Ectodermal cell (in vitro differentiated cells): ENCODE measurements around the gene FASTKD3.

Source experiments
- H3K27ac ChIP-seq: 2 replicates; pipeline ENCODE4 v1.7.0; 2013; ENCODE audit warnings: mild to moderate bottlenecking, low read depth, low read length; ENCODE audit not compliant: insufficient read depth, poor library complexity, severe bottlenecking
- H3K27me3 ChIP-seq: 2 replicates; pipeline ENCODE4 v1.7.0; 2013; ENCODE audit warnings: mild to moderate bottlenecking, low read length; ENCODE audit not compliant: insufficient read depth, control insufficient read depth, poor library complexity, severe bottlenecking
- H3K36me3 ChIP-seq: one replicate; pipeline ENCODE4 v1.7.0; 2013; ENCODE audit warnings: low read length; ENCODE audit not compliant: control insufficient read depth, insufficient read depth
- H3K4me1 ChIP-seq: one replicate; pipeline ENCODE4 v1.7.0; 2013; ENCODE audit warnings: low read length; ENCODE audit not compliant: control insufficient read depth, insufficient read depth
- H3K4me3 ChIP-seq: 2 replicates; pipeline ENCODE4 v1.7.0; 2013; ENCODE audit warnings: low read depth, low read length, control low read depth; ENCODE audit not compliant: insufficient read depth
- H3K9me3 ChIP-seq: 2 replicates; pipeline ENCODE4 v1.7.0; 2013; ENCODE audit warnings: mild to moderate bottlenecking, low read length, moderate library complexity; ENCODE audit not compliant: control insufficient read depth
- WGBS, 2 experiments: methylation state at CpG; one replicate each; pipeline ENCODE4 v1.1.7; 2013; ENCODE audit warnings: missing lambda C conversion rate in 2 of 2; 5-methylcytosine and 5-hydroxymethylcytosine counted together

The FASTKD3 gene

GRCh38 chr5:7902201-7902600, 33.4 kb upstream of the FASTKD3 start:
- Histone ChIP-seq H3K27me3 (no peaks in the 10 kb centered on the region), H3K36me3 (peaks cover 16% of the 10 kb centered on the region), H3K4me1 (no peaks in the 10 kb centered on the region), H3K9me3 (no peaks in the 10 kb centered on the region), H3K27ac (no peak overlapping the region), H3K4me3 (no peak overlapping the region)
- WGBS, 2 experiments = 64% methylated on average over 3 of the region's 3 CpGs

GRCh38 chr5:7897014-7897600, 28.3 kb upstream of the FASTKD3 start:
- Histone ChIP-seq H3K36me3 (peaks cover 27% of the 10 kb centered on the region), H3K27me3 (no peaks in the 10 kb centered on the region)
- 71 to 74% methylated on average over 5 of the region's 5 CpGs for WGBS, 2 experiments

GRCh38 chr5:7894860-7895259, 26.0 kb upstream of the FASTKD3 start:
- Histone ChIP-seq H3K36me3 (peaks cover 20% of the 10 kb centered on the region), H3K27ac (no peak overlapping the region)

More at GRCh38 chr5:7897014-7897600, 28.3 kb upstream of the FASTKD3 start:
- Histone ChIP-seq H3K4me1 (no peaks in the 10 kb centered on the region), H3K9me3 (no peaks in the 10 kb centered on the region), H3K4me3 (no peak overlapping the region), H3K27ac (no peak overlapping the region)

DNA sequence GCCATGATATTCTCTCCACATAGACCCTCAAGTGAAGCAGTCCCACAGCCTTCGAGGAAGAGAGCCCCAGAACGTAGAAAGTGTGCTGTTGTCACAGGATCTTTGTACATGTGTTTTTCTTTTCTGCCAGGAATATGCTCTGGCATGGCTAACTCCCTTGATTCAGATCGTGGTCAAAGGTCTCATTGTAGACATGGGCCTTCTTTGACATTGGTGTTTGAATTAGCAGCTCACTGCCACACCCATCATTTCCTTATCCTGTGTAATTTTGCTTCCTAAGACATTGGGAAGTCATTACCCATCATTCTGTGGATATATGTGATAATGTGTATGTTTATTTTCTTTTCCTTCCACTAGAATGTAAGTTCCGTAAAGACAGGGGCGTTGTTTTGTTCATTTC, 25.6 kb upstream of the FASTKD3 start:
- Histone ChIP-seq H3K27me3 (no peaks in the 10 kb centered on the region), H3K27ac (no peak overlapping the region), H3K36me3 (peaks cover 20% of the 10 kb centered on the region), H3K4me1 (no peaks in the 10 kb centered on the region), H3K9me3 (no peaks in the 10 kb centered on the region), H3K4me3 (no peak overlapping the region)
- 89 to 94% methylated on average over 5 of the region's 5 CpGs for WGBS, 2 experiments

More at GRCh38 chr5:7894860-7895259, 26.0 kb upstream of the FASTKD3 start:
- Histone ChIP-seq H3K9me3 (no peaks in the 10 kb centered on the region), H3K27me3 (no peaks in the 10 kb centered on the region), H3K4me3 (no peak overlapping the region), H3K4me1 (no peaks in the 10 kb centered on the region)
- WGBS, 2 experiments = 98% methylated on average over 2 of the region's 2 CpGs; no CpG with 5 or more reads in 1 of the 2 experiments

- no peak overlapping the region for H3K27ac ChIP-seq
- H3K4me1 ChIP-seq = no peaks in the 10 kb centered on the region
- peaks cover 33% of the 10 kb centered on the region for H3K36me3 ChIP-seq
- H3K27me3 ChIP-seq = no peaks in the 10 kb centered on the region
- H3K9me3 ChIP-seq = no peaks in the 10 kb centered on the region
- H3K4me3 ChIP-seq = no peak overlapping the region
- WGBS, 2 experiments = 98% methylated on average over 9 of the region's 9 CpGs
These were observed 20.1 kb upstream of the FASTKD3 start for GRCh38 chr5:7888901-7889300.

DNA sequence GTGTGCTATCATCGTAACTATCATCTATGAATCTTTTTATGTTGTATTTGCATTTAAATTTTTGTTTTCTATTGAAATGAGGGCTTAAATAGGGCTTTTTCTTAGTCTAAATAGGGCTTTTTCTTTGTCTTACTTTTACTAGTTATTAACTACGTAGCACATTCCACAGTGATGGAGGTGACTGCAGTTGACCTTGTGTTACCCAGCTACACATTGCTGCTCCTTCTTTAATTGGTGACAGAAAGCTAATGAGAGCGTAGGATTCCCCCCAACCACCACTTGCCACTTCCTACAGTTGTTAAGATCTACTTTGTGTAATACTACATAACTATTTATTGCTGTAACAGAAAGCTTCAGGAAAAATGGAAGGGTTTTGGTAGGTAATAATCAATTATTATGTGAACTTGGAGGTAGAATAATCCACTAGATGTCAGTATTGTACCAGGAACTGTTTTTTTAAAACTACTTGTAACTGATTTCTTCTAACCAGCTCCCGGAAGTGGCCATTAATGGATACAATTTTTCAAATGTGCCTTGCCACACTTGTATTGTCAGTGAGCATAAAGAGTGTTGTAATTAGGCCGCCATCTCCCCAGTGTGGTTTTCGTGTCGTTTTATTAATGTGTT, 18.1 kb upstream of the FASTKD3 start:
- H3K9me3 ChIP-seq = no peaks in the 10 kb centered on the region
- no peak overlapping the region for H3K4me3 ChIP-seq
- WGBS, 2 experiments = 92 to 93% methylated on average over 6 to 7 of the region's 7 CpGs
- H3K27me3 ChIP-seq = no peaks in the 10 kb centered on the region
- peaks cover 35% of the 10 kb centered on the region for H3K36me3 ChIP-seq
- no peak overlapping the region for H3K27ac ChIP-seq
- no peaks in the 10 kb centered on the region for H3K4me1 ChIP-seq

DNA sequence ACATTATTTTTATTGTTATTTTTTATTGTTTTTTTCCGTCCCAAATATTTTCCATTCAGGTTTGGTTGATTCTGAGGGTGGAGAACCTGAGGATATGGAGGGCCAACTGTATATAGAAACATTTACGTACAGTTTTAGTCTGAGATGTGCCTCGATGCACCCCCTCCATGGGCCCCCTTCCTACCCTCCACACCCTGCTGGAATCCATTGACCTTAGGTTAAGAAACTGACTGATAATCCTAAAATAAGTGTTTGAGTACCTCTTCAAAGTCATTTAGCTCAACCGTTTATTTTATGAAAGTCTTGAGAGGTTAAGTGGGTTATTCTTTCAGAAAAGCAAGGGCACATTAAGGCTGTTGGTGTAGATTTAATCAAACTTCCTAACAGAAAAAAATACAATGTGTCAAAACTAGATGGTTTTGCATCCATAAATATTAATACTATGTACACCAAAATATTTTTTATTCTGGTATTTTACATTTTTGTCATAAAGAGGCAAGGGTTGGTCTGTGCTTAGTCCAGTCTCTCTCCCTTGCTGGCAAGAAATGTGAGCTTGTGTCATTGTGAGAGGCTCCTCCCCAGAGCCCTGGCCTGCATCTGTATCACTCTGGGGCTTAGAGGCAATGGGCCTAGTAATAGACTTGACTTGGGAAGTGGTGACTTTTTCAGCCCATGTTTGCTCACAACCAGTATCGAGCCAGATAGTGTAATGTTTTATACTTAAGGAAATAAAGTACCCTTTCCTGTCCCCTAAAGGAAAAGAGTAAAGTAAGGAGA, 15.8 kb upstream of the FASTKD3 start:
- no peaks in the 10 kb centered on the region for H3K27me3 ChIP-seq
- H3K4me1 ChIP-seq = no peaks in the 10 kb centered on the region
- no peak overlapping the region for H3K4me3 ChIP-seq
- H3K27ac ChIP-seq = no peak overlapping the region
- H3K9me3 ChIP-seq = no peaks in the 10 kb centered on the region
- H3K36me3 ChIP-seq = peaks cover 30% of the 10 kb centered on the region
- WGBS, 2 experiments = 91 to 98% methylated on average over 3 to 5 of the region's 5 CpGs

DNA sequence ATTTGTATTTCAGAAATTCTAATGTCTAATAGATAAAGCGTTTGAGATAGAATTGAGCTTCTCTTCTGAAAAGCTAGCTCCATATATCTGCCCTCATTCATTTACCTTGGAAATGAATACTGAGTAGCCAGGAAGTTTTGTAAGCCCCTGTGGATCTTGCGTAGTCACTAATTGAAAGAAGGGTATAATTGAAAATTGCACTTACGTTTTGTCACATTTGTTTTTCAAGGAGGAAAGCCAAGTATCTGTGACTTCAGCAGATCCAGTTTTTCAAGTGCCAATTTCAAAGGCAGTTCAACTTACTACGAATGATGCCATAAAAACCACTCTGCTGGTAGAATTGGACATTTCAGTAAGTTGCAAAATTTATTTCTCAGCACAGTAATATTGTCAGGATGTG, 14.1 kb upstream of the FASTKD3 start:
- Histone ChIP-seq H3K4me3 (no peak overlapping the region), H3K27me3 (no peaks in the 10 kb centered on the region), H3K9me3 (no peaks in the 10 kb centered on the region), H3K36me3 (peaks cover 30% of the 10 kb centered on the region), H3K27ac (no peak overlapping the region), H3K4me1 (no peaks in the 10 kb centered on the region)
- WGBS, 2 experiments = 92 to 94% methylated on average over 3 to 4 of the region's 4 CpGs

GRCh38 chr5:7881816-7882215, 13.0 kb upstream of the FASTKD3 start:
- H3K27ac ChIP-seq = no peak overlapping the region
- H3K4me3 ChIP-seq = no peak overlapping the region
- no peaks in the 10 kb centered on the region for H3K4me1 ChIP-seq
- peaks cover 32% of the 10 kb centered on the region for H3K36me3 ChIP-seq
- no peaks in the 10 kb centered on the region for H3K9me3 ChIP-seq
- WGBS, 2 experiments = 95 to 96% methylated on average over 2 of the region's 2 CpGs
- H3K27me3 ChIP-seq = no peaks in the 10 kb centered on the region

DNA sequence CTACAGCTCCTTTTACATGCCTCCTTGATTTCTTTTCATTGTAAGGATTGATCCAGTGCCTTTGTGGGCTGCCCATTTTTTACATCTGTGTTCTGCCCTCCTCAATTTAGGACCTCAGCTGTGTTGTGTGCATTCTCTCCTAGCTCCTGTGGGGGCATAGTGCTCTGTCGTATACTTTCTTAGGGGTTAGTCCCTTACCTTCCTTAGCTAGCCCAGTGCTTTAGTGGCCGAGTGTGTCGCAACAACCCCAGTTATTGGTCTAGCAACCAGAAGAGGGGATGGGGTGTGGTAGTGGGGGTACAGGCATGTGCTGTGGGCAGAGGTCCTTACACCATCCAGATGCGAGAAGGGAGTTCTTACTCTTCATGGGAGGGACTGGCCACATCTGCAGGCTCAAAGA, 12.3 kb upstream of the FASTKD3 start:
- H3K36me3 ChIP-seq = peaks cover 32% of the 10 kb centered on the region
- WGBS, 2 experiments = 92 to 97% methylated on average over 4 of the region's 4 CpGs
- no peak overlapping the region for H3K27ac ChIP-seq
- H3K4me3 ChIP-seq = no peak overlapping the region
- H3K9me3 ChIP-seq = no peaks in the 10 kb centered on the region
- no peaks in the 10 kb centered on the region for H3K4me1 ChIP-seq
- no peaks in the 10 kb centered on the region for H3K27me3 ChIP-seq
